Measurements from ENCODE around the gene ULBP3. TPM values are rescaled to one million over a fixed set of nuclear protein-coding genes. Genes with fewer than 3 reads are reported as not detected.

ULBP3 gene
- total and polyA plus RNA-seq, 2 donors (not counting 1 experiment from before 2014, with no cell fraction given), result 10.2 to 18.8 TPM

DNA sequence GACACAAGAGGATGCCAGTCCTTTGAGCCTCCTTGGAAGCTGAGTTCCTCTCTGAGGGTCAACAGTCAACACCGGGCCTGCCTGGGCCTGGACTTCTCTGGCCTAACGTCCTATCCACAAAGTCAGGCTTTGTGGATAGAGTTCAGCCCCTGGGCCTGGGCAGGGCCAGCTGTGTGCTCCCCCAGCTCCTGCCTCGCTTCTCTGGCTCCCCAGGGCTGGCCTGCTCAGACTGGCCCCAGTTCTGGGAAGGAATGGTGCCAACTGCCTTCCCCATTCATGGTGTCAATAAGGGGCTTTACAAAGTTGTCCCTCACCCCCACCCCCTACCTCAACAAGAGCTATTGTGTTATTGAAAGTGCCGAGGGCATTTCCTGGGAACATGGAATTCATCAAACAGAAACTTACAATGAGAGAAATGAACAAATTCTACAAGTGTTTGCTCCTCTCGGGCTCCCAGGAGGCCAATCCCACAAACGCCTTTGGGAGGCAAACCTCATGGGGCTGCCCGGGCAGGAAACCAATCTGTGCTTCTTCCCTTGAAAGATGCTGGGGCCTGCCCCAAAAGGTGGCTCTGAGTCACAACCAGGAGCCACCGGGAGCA, 47.4 kb upstream of the ULBP3 start:
- Histone ChIP-seq H2AFZ (ENCODE audit: low read length) (no peak overlapping the region), H3K36me3 (ENCODE audit: control insufficient read depth, insufficient read depth, low read length) (no peaks in the 10 kb centered on the region), H3K4me1 (ENCODE audit: control insufficient read depth, extremely low read depth, insufficient read depth, low read length) (no peaks in the 10 kb centered on the region), H3K9ac (ENCODE audit: insufficient read depth, low read length) (no peak overlapping the region), H3K27me3 (ENCODE audit: control insufficient read depth, insufficient read depth, low read length) (no peaks in the 10 kb centered on the region), H4K20me1 (ENCODE audit: control insufficient read depth, extremely low read depth, insufficient read depth, low read length) (no peaks in the 10 kb centered on the region), H3K27ac (ENCODE audit: insufficient read depth, low read length) (no peak overlapping the region), H3K4me3 (replicated peaks in 1 of 4; ENCODE audit: control extremely low read depth in 1 of 4, insufficient read depth in 1 of 4, low read depth in 3 of 4, low read length in 4 of 4) (no peak overlapping the region), H3K79me2 (ENCODE audit: control insufficient read depth, insufficient read depth, low read length) (no peaks in the 10 kb centered on the region), H3K4me2 (ENCODE audit: extremely low read depth, insufficient read depth, low read length) (no peak overlapping the region), H3K9me3 (ENCODE audit: control insufficient read depth, insufficient read depth, low read depth, low read length) (no peaks in the 10 kb centered on the region)
- DNase-seq (ENCODE audit: low read depth in 2 of 2), result no peak
- no peak for TF ChIP-seq CTCF (conservative IDR thresholded peaks at IDR 0.05 in 1 of 2, IDR thresholded peaks at IDR 0.05 in 1 of 2; ENCODE audit: low read depth in 1 of 2, low read length in 2 of 2)
- TF ChIP-seq EZH2 (IDR thresholded peaks at IDR 0.05; ENCODE audit: low read length, missing control alignments), result no peak

DNA sequence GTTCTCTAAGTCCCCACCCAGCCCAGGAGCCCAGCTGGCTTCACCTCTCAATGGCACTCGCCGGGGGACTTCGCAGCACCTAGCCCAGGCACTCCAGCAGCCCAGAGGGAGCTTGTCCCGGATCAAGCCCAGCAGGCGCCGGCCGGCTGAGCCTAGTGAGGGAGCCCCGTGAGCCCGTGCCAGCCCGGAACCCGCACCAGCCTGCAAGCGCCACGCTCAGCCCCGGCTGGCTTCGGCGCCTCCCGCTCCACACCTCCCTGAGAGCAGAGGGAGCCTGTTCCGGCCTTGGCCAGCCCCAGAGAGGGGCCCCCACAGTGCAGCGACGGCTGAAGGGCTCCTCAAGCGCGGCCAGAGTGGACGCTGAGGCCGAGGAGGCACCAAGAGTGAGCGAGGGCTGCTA, 46.8 kb upstream of the ULBP3 start:
- Histone ChIP-seq H3K4me1 (ENCODE audit: control insufficient read depth, extremely low read depth, insufficient read depth, low read length) (no peaks in the 10 kb centered on the region), H2AFZ (ENCODE audit: low read length) (no peak overlapping the region), H3K4me3 (replicated peaks in 1 of 4; ENCODE audit: control extremely low read depth in 1 of 4, insufficient read depth in 1 of 4, low read depth in 3 of 4, low read length in 4 of 4) (no peak overlapping the region), H3K27me3 (ENCODE audit: control insufficient read depth, insufficient read depth, low read length) (no peaks in the 10 kb centered on the region), H3K9ac (ENCODE audit: insufficient read depth, low read length) (no peak overlapping the region), H3K36me3 (ENCODE audit: control insufficient read depth, insufficient read depth, low read length) (no peaks in the 10 kb centered on the region), H3K4me2 (ENCODE audit: extremely low read depth, insufficient read depth, low read length) (no peak overlapping the region), H3K79me2 (ENCODE audit: control insufficient read depth, insufficient read depth, low read length) (no peaks in the 10 kb centered on the region), H3K27ac (ENCODE audit: insufficient read depth, low read length) (no peak overlapping the region), H4K20me1 (ENCODE audit: control insufficient read depth, extremely low read depth, insufficient read depth, low read length) (no peaks in the 10 kb centered on the region), H3K9me3 (ENCODE audit: control insufficient read depth, insufficient read depth, low read depth, low read length) (no peaks in the 10 kb centered on the region)
- TF ChIP-seq CTCF (conservative IDR thresholded peaks at IDR 0.05 in 1 of 2, IDR thresholded peaks at IDR 0.05 in 1 of 2; ENCODE audit: low read depth in 1 of 2, low read length in 2 of 2) (no peak), EZH2 (IDR thresholded peaks at IDR 0.05; ENCODE audit: low read length, missing control alignments) (no peak)
- DNase-seq (ENCODE audit: low read depth in 2 of 2), result no peak

GRCh38 chr6:150112233-150112632, 43.3 kb upstream of the ULBP3 start:
- no peaks in the 10 kb centered on the region for H3K9me3 ChIP-seq (ENCODE audit: control insufficient read depth, insufficient read depth, low read depth, low read length)
- TF ChIP-seq EZH2 (IDR thresholded peaks at IDR 0.05; ENCODE audit: low read length, missing control alignments) (no peak), CTCF (conservative IDR thresholded peaks at IDR 0.05 in 1 of 2, IDR thresholded peaks at IDR 0.05 in 1 of 2; ENCODE audit: low read depth in 1 of 2, low read length in 2 of 2) (no peak)
- no peaks in the 10 kb centered on the region for H4K20me1 ChIP-seq (ENCODE audit: control insufficient read depth, extremely low read depth, insufficient read depth, low read length)
- H3K4me1 ChIP-seq (ENCODE audit: control insufficient read depth, extremely low read depth, insufficient read depth, low read length), result no peaks in the 10 kb centered on the region
- H3K9ac ChIP-seq (ENCODE audit: insufficient read depth, low read length), result no peak overlapping the region
- DNase-seq (ENCODE audit: low read depth in 2 of 2), result no peak
- no peak overlapping the region for H3K4me2 ChIP-seq (ENCODE audit: extremely low read depth, insufficient read depth, low read length)
- H3K79me2 ChIP-seq (ENCODE audit: control insufficient read depth, insufficient read depth, low read length), result no peaks in the 10 kb centered on the region
- H3K4me3 ChIP-seq (replicated peaks in 1 of 4; ENCODE audit: control extremely low read depth in 1 of 4, insufficient read depth in 1 of 4, low read depth in 3 of 4, low read length in 4 of 4), result no peak overlapping the region
- H3K27me3 ChIP-seq (ENCODE audit: control insufficient read depth, insufficient read depth, low read length), result no peaks in the 10 kb centered on the region
- no peak overlapping the region for H3K27ac ChIP-seq (ENCODE audit: insufficient read depth, low read length)
- H3K36me3 ChIP-seq (ENCODE audit: control insufficient read depth, insufficient read depth, low read length), result no peaks in the 10 kb centered on the region
- no peak overlapping the region for H2AFZ ChIP-seq (ENCODE audit: low read length)
